ENCODE measurements around the gene HSPB6. TPM values are rescaled to one million over a fixed set of nuclear protein-coding genes. Genes with fewer than 3 reads are reported as not detected.

HSPB6 gene
- total RNA-seq, 1 experiment from 2014 or later = 0.37 TPM

- no peaks in the 10 kb centered on the region for H3K79me1 ChIP-seq (ENCODE audit: insufficient read depth, low read depth, low read length, poor library complexity, severe bottlenecking)
- no peak overlapping the region for H2AK5ac ChIP-seq (ENCODE audit: insufficient read length, low read length)
- H2BK20ac ChIP-seq (ENCODE audit: low read depth, low read length, poor library complexity, severe bottlenecking) = no peak overlapping the region
- no peak overlapping the region for H3K4me3 Mint-ChIP-seq
- no peaks in the 10 kb centered on the region for H3K23me2 ChIP-seq (ENCODE audit: insufficient read length, low read depth, low read length, poor library complexity, severe bottlenecking)
- H2BK120ac ChIP-seq (ENCODE audit: low read depth, low read length, poor library complexity, severe bottlenecking) = no peak overlapping the region
- no peak overlapping the region for H3K9ac ChIP-seq (ENCODE audit: extremely low read depth, insufficient read length, low read length)
- no peak overlapping the region for H4K8ac ChIP-seq (replicated peaks; ENCODE audit: insufficient read length, low read depth, low read length)
- H3K4me1 ChIP-seq (ENCODE audit: insufficient read depth, low read length) = no peaks in the 10 kb centered on the region
- H3K27ac ChIP-seq (ENCODE audit: insufficient read length, low read depth, low read length) = no peak overlapping the region
- H4K20me1 ChIP-seq (ENCODE audit: control insufficient read depth, insufficient read depth, insufficient read length) = no peaks in the 10 kb centered on the region
- no peak overlapping the region for H3K14ac ChIP-seq (ENCODE audit: insufficient read depth, low read length)
- WGBS (ENCODE audit: extremely low coverage, insufficient read length, low lambda C conversion rate) = no CpG with 5 or more reads among the region's 11 CpGs
- no peaks in the 10 kb centered on the region for H3K9me3 Mint-ChIP-seq
- H2BK5ac ChIP-seq (ENCODE audit: insufficient read length, low read length) = no peak overlapping the region
- no peak overlapping the region for H3T11ph ChIP-seq (ENCODE audit: low read length)
- no peak overlapping the region for H2BK12ac ChIP-seq (ENCODE audit: insufficient read length, low read depth, low read length)
- no peak overlapping the region for H3K27ac Mint-ChIP-seq
- no peak overlapping the region for H4K5ac ChIP-seq (ENCODE audit: insufficient read length, low read depth, low read length)
- H3K4me1 Mint-ChIP-seq = no peaks in the 10 kb centered on the region
- no peaks in the 10 kb centered on the region; the same call in 1 of the 2 replicates for H3K27me3 Mint-ChIP-seq (ENCODE audit: low read depth)
- no peak overlapping the region for H3K4ac ChIP-seq (ENCODE audit: low read depth, low read length)
- H3K79me2 ChIP-seq (ENCODE audit: insufficient read depth, low read length) = no peaks in the 10 kb centered on the region
- H3K4me2 ChIP-seq (ENCODE audit: insufficient read depth, insufficient read length, low read length) = no peak overlapping the region
- no peak for TF ChIP-seq CTCF (conservative IDR thresholded peaks at IDR 0.05)
- H3K18ac ChIP-seq (ENCODE audit: insufficient read length, low read depth, low read length) = no peak overlapping the region
- H2BK15ac ChIP-seq (ENCODE audit: low read depth, low read length) = no peak overlapping the region
- DNase-seq = no peak
- H3K23ac ChIP-seq (ENCODE audit: insufficient read length, low read depth, low read length) = no peak overlapping the region
- peaks cover 59 to 81% (median 81%) of the 10 kb centered on the region in 3 experiments for H3K36me3 Mint-ChIP-seq (ENCODE audit: insufficient read depth in 1 of 3, low read depth in 3 of 3)
- H4K91ac ChIP-seq (ENCODE audit: insufficient read length, low read depth, low read length) = no peak overlapping the region
- no peaks in the 10 kb centered on the region for H3K9me3 ChIP-seq (ENCODE audit: control insufficient read depth, low read depth, low read length)
- H3K56ac ChIP-seq (ENCODE audit: insufficient read length, low read depth, low read length) = no peak overlapping the region
- H2AFZ ChIP-seq (ENCODE audit: low read length) = no peak overlapping the region
- no peaks in the 10 kb centered on the region for H3K27me3 ChIP-seq (ENCODE audit: insufficient read depth, low read length)
Observed at GRCh38 chr19:35729763-35730162, 27.1 kb downstream of the HSPB6 start.

All from H9 (cell line).